Vagina (tissue), 2 donors: Measurements from ENCODE around the gene GYS1. TPM values are rescaled to one million over a fixed set of nuclear protein-coding genes. Genes with fewer than 3 reads are reported as not detected.
A peak's percentile ranks its signal among the peaks of the same experiment; 100 is the strongest.
"Not testable (repeated sequence)": the region's sequence is repeated elsewhere in the genome, so short reads cannot be mapped to it uniquely, and the experiment has no call there.

Experiments used
- DNase-seq, 2 donors: peaks; one replicate each; pipeline ENCODE4 v3.0.0-alpha.2; 2017; ENCODE audit errors: extremely low spot score in 2 of 2
- H3K27ac ChIP-seq: fragments of 200-600 bp; sonication (generic); one replicate; pipeline ENCODE4 v1.5.1; 2019
- H3K27me3 ChIP-seq: fragments of 200-600 bp; sonication (generic); one replicate; pipeline ENCODE4 v1.5.1; 2019
- H3K36me3 ChIP-seq, 2 donors: fragments of 200-600 bp; sonication (generic); one replicate each; pipeline ENCODE4 v1.5.1; 2017 to 2019
- H3K4me1 ChIP-seq: fragments of 200-600 bp; sonication (generic); one replicate; pipeline ENCODE4 v1.5.1; 2019
- H3K4me3 ChIP-seq, 2 donors: fragments of 200-600 bp; sonication (generic); 1 replicate in 1 of 2; 2 replicates in 1 of 2; pipeline ENCODE4 v1.5.1; 2016 to 2019
- H3K9me3 ChIP-seq: fragments of 200-600 bp; sonication (generic); one replicate; pipeline ENCODE4 v1.5.1; 2019
- CTCF ChIP-seq, 3 experiments: fragments of 450-650 bp in 2 of 3; fragments of 200-600 bp in 1 of 3; sonication (generic) in 1 of 3; IDR thresholded peaks; one replicate each; pipeline ENCODE4 v1.5.1; 2017 to 2019; ENCODE audit warnings: antibody characterized with exemption in 3 of 3, mild to moderate bottlenecking in 2 of 3, moderate library complexity in 2 of 3
- POLR2A ChIP-seq, 2 donors: fragments of 450-650 bp; IDR thresholded peaks; one replicate each; pipeline ENCODE4 v1.6.1; 2017; ENCODE audit warnings: antibody characterized with exemption in 2 of 2, mild to moderate bottlenecking in 2 of 2, moderate library complexity in 2 of 2
- POLR2AphosphoS5 ChIP-seq, 2 donors: sonication (generic); formaldehyde crosslinking; IDR thresholded peaks; one replicate each; pipeline ENCODE4 v1.9.0; 2017; ENCODE audit warnings: antibody characterized with exemption in 2 of 2, mild to moderate bottlenecking in 2 of 2, low read depth in 1 of 2; ENCODE audit not compliant: insufficient read depth in 1 of 2
- intact Hi-C: fragments of 100-400 bp; cut with DNase I; formaldehyde crosslinking; loops from one replicate; pipeline ENCODE4 v1.15.1; 2023
- total RNA-seq: library from RNA; depleted of rRNA; stranded (reverse); fragments of >200 nt; gene quantifications from one replicate; pipeline ENCODE4 v1.2.3, GENCODE V29; 2016

GYS1 gene
- total RNA-seq: 32.2 TPM

GRCh38 chr19:48993175-48994034, at the start of gene GYS1, which contains the start of gene RUVBL2:
Gene GYS1 (minus strand): TSS chr19:48993309. CDS start chr19:48993112, 197 bp downstream.
Gene RUVBL2 (plus strand): TSS chr19:48993887. CDS start chr19:48993912, 25 bp downstream.
- Histone ChIP-seq H3K4me1 (peaks cover 46% of the 10 kb centered on the region), H3K27ac (peak within 1 kb of the TSS; percentile 99), H3K27me3 (no peaks in the 10 kb centered on the region), H3K36me3 (peaks cover 0 to 13% of the 10 kb centered on the region in 2 donors), H3K4me3 (peak within 1 kb of the TSS; percentile 90 to 98), H3K9me3 (no peaks in the 10 kb centered on the region)
- TF ChIP-seq POLR2A (IDR thresholded peaks at IDR 0.05) (peak; percentile 72 to 75), POLR2AphosphoS5 (IDR thresholded peaks at IDR 0.05; ENCODE audit: insufficient read depth in 1 of 2, low read depth in 1 of 2) (peak; percentile 95 to 98), CTCF (IDR thresholded peaks at IDR 0.05) (peak; percentile 86 to 98 (median 86))
- intact Hi-C loops: loop anchor here (10.0 kb wide), 1 partner anchor 151 kb away; no protein-coding TSS in a partner anchor
- DNase-seq: peak; percentile 99

GRCh38 chr19:49042666-49043065, 49.6 kb upstream of the GYS1 start:
- H3K9me3 ChIP-seq, H3K4me3 ChIP-seq, H3K27me3 ChIP-seq, DNase-seq, intact Hi-C loops, H3K36me3 ChIP-seq, H3K27ac ChIP-seq, H3K4me1 ChIP-seq: not testable (repeated sequence)

- Histone ChIP-seq H3K4me1 (no peaks in the 10 kb centered on the region), H3K36me3 (no peaks in the 10 kb centered on the region), H3K27me3 (no peaks in the 10 kb centered on the region), H3K9me3 (no peaks in the 10 kb centered on the region), H3K4me3 (no peak overlapping the region), H3K27ac (no peak overlapping the region)
- no peak for TF ChIP-seq POLR2A (IDR thresholded peaks at IDR 0.05)
- no peak for TF ChIP-seq CTCF (IDR thresholded peaks at IDR 0.05)
- no peak for TF ChIP-seq POLR2AphosphoS5 (IDR thresholded peaks at IDR 0.05; ENCODE audit: insufficient read depth in 1 of 2, low read depth in 1 of 2)
- intact Hi-C loops: no loop called here
- DNase-seq: no peak
Observed at GRCh38 chr19:49042177-49042576, 49.1 kb upstream of the GYS1 start.

GRCh38 chr19:49039736-49040135, 46.6 kb upstream of the GYS1 start:
- H3K27me3 ChIP-seq, H3K4me1 ChIP-seq, H3K9me3 ChIP-seq, H3K4me3 ChIP-seq, DNase-seq, H3K36me3 ChIP-seq, intact Hi-C loops, H3K27ac ChIP-seq: not testable (repeated sequence)

- H3K27me3 ChIP-seq, H3K36me3 ChIP-seq, H3K4me1 ChIP-seq, intact Hi-C loops, DNase-seq, H3K9me3 ChIP-seq, H3K27ac ChIP-seq, H3K4me3 ChIP-seq: not testable (repeated sequence)
Observed at GRCh38 chr19:49038557-49039276, 45.6 kb upstream of the GYS1 start.

- DNase-seq, H3K27me3 ChIP-seq, H3K27ac ChIP-seq, H3K9me3 ChIP-seq, H3K36me3 ChIP-seq, H3K4me1 ChIP-seq, H3K4me3 ChIP-seq, intact Hi-C loops: not testable (repeated sequence)
Observed at GRCh38 chr19:49038111-49038510, 45.0 kb upstream of the GYS1 start.

- intact Hi-C loops, H3K4me3 ChIP-seq, H3K4me1 ChIP-seq, H3K9me3 ChIP-seq, H3K36me3 ChIP-seq, H3K27me3 ChIP-seq, DNase-seq, H3K27ac ChIP-seq: not testable (repeated sequence)
Observed at GRCh38 chr19:49036815-49037214, 43.7 kb upstream of the GYS1 start, which contains the start of gene CGB1. Gene CGB1 (minus strand): TSS chr19:49036895. CDS start chr19:49036711, 184 bp downstream.

GRCh38 chr19:49031642-49032301, 38.7 kb upstream of the GYS1 start, which contains the start of gene CGB2:
Gene CGB2 (plus strand): TSS chr19:49031890. CDS start chr19:49032096, 206 bp downstream.
- H3K9me3 ChIP-seq, H3K27ac ChIP-seq, H3K4me3 ChIP-seq, H3K27me3 ChIP-seq, H3K4me1 ChIP-seq, H3K36me3 ChIP-seq, intact Hi-C loops, DNase-seq: not testable (repeated sequence)

- H3K4me3 ChIP-seq, intact Hi-C loops, H3K27ac ChIP-seq, DNase-seq, H3K4me1 ChIP-seq, H3K27me3 ChIP-seq, H3K36me3 ChIP-seq, H3K9me3 ChIP-seq: not testable (repeated sequence)
Observed at GRCh38 chr19:49030323-49030722, 37.2 kb upstream of the GYS1 start.

GRCh38 chr19:49029749-49030148, 36.6 kb upstream of the GYS1 start:
- H3K27me3 ChIP-seq, DNase-seq, H3K4me1 ChIP-seq, H3K4me3 ChIP-seq, H3K36me3 ChIP-seq, H3K9me3 ChIP-seq, H3K27ac ChIP-seq, intact Hi-C loops: not testable (repeated sequence)
